GM19239 (cell line): ENCODE results near the gene ATP1B4.

ENCODE experiments used
- DNase-seq: peaks from one replicate; pipeline ENCODE4 v3.0.0; 2011; ENCODE audit warnings: low spot score; ENCODE audit not compliant: insufficient read length
- FAIRE-seq: peaks from 2 replicates; lab custom pipeline; 2011; peaks lifted over from hg19 to GRCh38; lab: Jason Lieb, UNC

The ATP1B4 gene

DNA sequence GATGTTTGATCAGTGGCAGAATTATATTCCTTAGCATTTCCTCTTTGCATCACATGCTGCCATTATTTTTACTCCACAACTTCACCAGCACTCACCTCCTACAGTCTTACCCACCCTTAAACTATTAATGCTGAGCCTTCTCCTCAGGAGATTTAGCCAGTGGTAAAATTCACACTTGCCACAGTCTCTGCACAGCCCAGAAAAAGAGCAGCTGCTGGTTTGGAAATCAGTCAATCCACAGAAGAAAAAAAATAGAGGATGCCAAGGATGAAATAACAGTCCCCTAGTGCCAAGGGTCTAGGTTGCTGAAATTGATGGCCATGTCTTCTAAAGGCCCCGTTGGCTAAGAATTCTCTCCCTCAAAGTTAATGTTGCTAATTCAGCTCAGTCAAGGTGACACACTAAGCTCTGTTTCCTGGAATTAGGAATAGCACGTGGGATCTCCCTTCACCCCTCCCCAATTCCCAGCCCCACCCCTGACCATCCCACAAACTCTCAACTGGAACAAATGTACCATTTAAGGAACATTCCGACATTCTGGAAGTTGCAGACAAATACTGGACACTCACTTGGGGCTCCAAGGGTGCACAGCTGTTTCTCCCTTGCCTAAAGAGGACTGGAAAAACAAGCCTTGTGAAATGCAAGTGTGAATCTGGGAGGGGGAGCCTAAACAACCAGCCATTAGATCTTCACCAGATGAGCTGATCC is 5.7 kb downstream of the ATP1B4 start:
- FAIRE-seq = no peak
- no peak for DNase-seq

DNA sequence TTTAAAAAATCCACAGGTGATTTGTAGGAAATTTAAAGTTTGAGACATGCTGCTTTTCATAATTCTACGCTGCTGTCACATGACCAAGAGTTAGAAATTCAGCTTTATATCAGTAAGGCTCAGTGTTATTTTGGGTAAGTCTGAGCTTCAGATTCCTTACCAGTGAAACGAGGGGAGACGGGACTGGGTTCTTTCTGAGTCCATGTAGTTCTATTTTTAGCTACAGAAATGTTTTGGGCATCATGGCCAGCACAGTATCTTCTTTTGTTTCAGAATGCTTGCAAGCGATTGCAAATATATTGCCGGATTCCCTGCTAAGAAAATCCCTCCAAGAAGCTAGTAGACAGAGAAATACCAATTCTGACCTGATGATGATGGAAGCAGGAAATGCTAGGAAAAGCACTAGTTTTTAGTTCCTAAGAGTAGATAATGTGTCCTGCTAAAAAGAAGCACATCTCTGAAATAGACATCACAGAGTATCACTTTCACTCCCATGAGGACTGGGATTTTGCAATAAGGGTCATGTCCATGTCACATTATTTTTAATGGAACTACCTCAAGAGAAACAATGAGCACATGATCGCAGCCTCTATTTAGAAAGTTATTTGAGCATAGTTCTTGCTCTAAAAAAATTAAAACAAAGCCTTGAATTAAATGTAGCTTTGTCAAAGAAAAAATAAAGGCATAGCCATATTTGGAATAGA is 10.9 kb downstream of the ATP1B4 start:
- FAIRE-seq (no peak), DNase-seq (no peak)

DNA sequence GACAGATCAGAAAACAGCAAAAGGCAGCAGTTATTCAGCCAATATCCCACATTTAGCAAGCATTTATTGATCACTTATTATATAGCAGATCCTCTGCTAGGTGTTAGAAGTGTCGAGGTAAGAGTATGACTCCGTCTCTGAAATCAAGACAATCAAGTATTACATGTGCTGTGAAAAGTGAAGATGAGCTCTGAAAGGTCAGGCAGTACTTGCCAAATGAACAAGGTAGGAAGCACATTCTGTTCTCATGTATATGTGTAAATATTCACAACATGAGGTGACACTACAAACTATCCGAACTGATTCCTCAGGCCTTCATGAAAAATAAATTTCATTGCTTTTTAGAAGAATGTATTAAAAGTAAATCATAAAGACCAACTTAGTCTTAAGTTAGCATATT is 15.3 kb downstream of the ATP1B4 start:
- no peak for DNase-seq
- FAIRE-seq = no peak

DNA sequence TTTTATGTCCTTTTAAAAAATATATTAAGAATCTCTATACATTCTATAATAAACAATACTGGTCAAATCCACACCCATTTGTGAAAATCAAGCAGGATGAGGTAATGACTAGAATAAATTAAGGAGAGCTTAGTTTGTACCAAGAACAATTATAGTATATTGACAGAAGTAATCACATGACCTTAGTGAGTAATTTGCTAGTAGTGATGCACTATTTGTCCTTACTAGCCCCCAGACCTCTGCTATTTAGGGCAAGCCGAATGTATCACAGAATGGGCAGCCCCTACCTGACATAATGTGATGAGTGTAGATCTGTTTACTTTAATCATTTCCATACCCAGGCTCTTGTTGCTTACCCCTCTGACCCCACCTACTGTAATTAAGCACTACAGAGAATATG is 15.8 kb downstream of the ATP1B4 start:
- no peak for DNase-seq
- no peak for FAIRE-seq

DNA sequence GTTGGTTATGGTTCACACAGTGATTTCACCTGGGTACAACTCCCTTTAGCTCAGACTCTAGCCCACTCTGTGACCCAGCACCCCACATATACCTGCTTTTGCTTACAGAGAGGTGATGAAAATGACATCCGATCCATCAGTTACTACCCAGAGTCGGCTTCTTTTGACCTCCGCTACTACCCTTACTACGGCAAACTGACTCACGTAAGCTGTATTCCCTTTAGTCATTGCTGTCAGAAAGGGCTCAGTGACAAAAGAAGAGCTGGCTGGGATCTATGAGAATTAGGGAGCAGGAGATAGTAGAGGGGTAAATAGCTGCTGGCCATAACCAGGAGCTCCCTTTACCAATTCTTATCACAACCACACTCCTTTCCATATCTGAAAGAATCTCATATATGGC is 16.7 kb downstream of the ATP1B4 start:
- FAIRE-seq (no peak), DNase-seq (no peak)

DNA sequence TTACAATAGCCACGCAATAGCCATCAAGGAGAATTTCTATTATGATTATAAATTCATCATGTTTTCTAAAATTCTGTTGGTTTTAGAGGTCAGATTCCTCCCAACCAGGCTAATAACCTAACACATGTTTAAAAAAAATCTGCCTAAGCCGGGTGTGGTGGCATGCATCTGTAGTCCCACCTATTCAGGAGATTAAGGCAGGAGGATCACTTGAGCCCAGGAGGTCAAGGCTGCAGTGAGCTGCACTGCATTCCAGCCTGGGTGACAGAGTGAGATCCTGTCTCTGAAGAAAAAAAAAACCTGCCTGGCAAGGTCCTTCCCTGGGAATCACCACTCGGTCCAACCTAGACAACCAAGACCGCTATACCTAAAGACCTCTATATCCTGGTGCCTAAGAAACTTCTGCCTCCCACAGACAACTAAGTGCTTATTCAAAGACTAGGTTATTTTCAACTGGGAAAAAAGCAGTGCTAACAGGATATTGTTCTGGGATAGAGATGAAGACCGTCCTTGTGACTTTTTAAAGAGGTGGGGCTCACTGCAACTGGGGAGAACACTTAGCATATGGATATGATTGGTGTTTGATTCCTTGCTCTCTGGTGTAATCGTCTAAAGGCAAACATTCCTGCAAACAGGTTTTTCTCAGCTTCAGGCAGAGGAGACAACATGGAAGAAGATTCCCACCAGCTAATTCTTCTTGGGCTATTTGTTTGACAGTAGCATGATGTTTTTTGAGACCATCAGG is 18.2 kb downstream of the ATP1B4 start:
- FAIRE-seq = peak; percentile 52

DNA sequence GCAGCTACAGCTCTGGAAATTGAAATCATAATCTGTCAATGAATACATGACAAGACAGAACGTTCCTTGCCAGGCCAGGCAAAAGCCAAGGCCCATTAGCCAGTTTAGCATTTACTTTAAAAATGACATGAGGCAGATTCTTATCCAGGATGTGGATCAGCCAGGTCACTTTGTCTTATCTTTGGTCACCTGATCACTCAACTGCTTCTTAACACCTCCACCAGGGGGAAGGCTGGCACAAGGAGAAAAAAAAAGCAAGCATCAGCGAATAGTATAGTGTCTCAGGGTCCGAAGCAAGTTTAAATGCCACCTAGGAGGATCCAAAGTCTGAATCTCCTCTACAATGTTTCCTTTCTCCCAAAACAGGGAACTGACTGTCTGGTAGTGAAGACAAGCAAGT is 18.8 kb downstream of the ATP1B4 start:
- FAIRE-seq = peak; percentile 87
- DNase-seq = peak; percentile 3

More for the DNA sequence above, 18.2 kb downstream of the ATP1B4 start:
- no peak for DNase-seq

DNA sequence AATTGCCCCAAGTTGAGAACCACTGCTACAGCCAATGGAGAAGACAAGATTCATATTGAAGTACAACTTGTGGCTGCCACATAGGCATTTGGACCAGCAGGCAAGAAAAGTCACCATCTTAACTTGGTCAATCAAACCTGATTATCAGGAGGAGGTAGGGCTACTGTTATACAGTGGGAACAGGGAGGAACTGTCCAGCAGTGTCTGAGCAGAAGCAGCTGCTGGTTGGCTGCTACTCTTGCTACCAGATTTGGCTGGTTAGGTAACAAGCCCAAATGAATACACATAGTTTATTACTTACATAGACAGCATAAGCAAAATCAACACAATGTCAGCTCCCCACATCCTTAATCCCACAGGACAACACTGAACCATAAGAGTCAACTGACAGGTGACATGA is 39.4 kb downstream of the ATP1B4 start:
- no peak for FAIRE-seq
- DNase-seq = no peak

DNA sequence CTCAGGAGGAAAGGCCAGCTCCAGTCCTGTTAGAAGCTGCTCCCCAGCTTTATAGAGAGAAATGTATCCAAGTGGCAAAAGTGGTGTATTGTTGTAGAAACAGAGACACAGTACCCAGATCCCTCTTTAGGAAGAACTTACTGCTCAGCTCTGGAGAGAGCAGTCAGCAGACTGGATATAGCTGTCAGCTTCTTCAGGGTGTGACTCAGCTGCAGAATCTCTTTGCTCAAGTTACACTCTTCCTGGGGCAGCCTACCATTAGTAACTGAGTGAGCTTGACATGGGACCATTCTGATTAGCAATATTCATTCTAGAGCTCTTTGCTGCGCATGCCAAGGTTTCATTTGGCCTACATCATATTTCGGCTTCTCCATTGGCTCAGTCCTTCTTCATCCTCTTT is 40.5 kb downstream of the ATP1B4 start:
- no peak for DNase-seq
- no peak for FAIRE-seq

DNA sequence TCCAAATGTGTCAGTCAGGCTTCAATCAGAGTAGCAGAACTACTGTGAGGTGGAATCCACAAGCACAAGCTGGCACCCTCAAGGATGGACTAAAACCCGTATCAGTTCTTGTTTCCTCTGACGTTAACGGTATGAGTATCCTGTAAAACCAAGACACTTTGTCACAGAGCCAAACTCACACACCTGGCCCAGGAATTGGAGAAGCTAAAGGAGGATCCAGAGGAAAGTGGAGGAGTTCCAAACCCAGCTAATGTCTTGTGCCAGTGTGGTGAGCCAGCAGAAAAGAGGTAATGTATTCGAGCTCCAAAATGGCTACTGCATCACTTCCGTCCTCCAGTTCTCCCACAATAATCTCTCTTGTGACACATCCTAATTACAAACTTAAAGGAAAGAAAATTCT is 44.7 kb downstream of the ATP1B4 start:
- FAIRE-seq = no peak
- no peak for DNase-seq

DNA sequence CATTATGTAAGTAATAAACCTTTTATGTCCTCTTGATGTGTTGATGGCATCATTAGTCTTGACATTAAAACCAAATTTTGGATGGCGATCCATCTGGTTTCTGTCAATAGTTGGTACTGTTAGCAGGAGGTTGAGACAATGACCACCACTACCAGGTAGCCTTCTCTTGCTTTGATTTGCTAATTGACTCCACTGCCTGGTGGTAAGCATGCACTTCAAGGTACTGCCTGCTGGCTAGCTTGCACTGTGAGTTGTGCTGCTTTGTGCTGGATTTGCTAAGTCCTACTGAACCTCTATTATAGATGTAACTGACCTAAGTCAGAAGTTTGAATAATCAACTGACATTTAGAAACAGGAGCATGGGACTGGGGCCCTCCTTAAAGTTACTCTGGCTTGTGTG is 46.3 kb downstream of the ATP1B4 start:
- DNase-seq (no peak), FAIRE-seq (no peak)

DNA sequence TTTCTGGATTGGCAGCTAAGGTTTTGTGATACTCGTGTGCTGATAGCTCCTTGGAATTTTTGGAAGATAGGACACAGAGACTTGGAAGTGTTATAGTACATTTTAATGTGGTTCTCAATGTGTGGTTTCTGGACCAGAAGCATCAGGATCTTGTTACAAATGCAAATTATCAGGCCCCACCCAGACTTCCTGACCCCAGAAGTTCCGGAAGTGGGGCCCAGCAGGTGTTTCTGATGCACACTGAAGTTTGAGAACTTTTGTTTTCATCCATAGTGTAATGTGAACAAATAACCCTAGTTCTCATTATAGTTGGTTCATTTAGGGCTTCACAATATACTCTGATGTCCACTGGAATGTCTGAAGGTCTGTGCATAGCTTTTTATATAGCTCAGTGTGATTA is 57.6 kb downstream of the ATP1B4 start:
- FAIRE-seq = peak; percentile 88

DNA sequence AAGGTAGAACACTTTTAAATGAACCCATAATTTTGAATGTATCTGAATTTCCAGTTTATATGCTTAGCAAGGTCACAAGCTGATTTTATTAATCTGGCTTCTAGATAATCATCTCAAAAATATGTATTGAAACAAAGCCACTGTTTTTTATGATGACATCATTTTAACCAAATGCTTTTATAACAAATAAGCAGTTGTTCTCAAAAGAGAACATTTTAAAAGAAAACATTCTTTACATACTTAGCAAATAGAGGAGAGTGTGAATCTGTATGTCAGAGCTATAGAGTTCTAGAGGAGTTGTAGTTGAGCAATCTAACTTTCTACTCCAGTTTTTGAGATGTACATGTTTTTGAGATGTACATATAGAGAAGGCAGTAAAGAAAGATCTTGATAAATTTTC is 64.7 kb downstream of the ATP1B4 start:
- no peak for DNase-seq

More for the DNA sequence above, 57.6 kb downstream of the ATP1B4 start:
- DNase-seq = peak; percentile 1

DNA sequence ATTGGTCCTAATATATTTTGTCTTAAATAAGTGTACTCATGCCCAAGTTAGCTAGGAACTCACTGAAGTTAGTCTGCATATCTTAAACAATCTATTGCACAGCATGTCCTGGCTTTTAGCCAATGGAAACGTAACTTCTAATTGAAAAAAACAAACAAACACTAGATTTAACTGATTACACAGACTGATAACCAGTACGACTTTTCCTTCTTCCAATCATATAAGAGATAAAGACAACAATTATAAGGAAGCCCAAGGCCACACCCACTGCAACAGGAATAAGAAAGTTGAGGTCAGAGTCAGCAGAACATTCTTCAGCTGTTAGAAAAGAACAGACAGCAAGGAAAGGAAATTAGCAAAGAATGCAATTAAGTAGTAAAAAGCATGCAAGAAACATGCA is 66.4 kb downstream of the ATP1B4 start:
- DNase-seq = no peak
- no peak for FAIRE-seq

More for the DNA sequence above, 64.7 kb downstream of the ATP1B4 start:
- FAIRE-seq = no peak

DNA sequence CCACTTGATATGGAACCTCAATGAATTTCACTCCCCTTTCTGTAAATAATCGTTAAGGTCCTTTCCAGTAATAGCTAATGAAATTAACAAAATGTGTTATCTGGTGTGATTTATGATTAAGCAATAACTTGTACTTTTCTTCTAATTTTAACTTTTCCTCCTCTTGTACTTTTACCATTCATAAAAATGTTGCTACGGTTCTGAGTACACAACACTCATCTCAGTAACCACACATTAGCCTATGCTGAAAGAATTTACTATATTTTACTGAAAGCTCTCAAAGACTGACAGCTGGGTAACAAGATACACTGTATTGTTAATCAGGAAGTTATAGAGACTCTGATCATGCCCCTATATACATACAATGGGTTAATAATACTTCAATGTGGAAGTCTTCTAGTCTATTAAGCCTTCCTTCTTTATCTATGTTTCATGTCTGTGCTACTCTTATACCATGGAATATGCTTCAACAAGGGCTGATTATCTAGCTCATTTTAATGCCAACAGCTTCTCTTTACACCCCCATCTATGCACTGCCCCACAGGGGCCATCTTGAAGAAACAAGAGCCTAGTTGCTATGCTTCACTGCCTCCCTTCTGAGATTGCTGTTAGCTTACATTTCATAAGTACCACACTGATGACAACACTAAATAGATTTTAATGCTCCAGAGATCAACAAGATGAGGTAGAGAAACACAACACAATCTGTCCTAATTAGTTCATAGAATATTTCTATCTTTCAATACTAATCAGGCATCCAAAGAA is 68.1 kb downstream of the ATP1B4 start:
- FAIRE-seq (peak; percentile 18), DNase-seq (no peak)
